NCI-H146 (cell line): ENCODE results near the gene KCNQ5.
"Not testable (repeated sequence)": the region's sequence is repeated elsewhere in the genome, so short reads cannot be mapped to it uniquely, and the experiment has no call there.

Source experiments
- DNase-seq: peaks from one replicate; lab custom pipeline; 2025; lab: John Stamatoyannopoulos, UW

KCNQ5 gene

GRCh38 chr6:72841195-72841594 is 219.3 kb downstream of the KCNQ5 start:
- no peak for DNase-seq

GRCh38 chr6:72842140-72842539 is 220.3 kb downstream of the KCNQ5 start:
- no peak for DNase-seq

GRCh38 chr6:72844614-72845013 is 222.8 kb downstream of the KCNQ5 start:
- no peak for DNase-seq

- no peak for DNase-seq
These were observed 227.5 kb downstream of the KCNQ5 start for GRCh38 chr6:72849346-72849745.

- no peak for DNase-seq
These were observed 228.2 kb downstream of the KCNQ5 start for GRCh38 chr6:72850040-72850439.

- no peak for DNase-seq
These were observed 228.6 kb downstream of the KCNQ5 start for GRCh38 chr6:72850469-72850868.

- DNase-seq, result no peak
These were observed 233.6 kb downstream of the KCNQ5 start for GRCh38 chr6:72855471-72855870.

GRCh38 chr6:72856801-72857200 is 234.9 kb downstream of the KCNQ5 start:
- DNase-seq, result no peak

- no peak for DNase-seq
These were observed 236.1 kb downstream of the KCNQ5 start for GRCh38 chr6:72857791-72858585.

GRCh38 chr6:72861059-72861458 is 239.2 kb downstream of the KCNQ5 start:
- no peak for DNase-seq

- no peak for DNase-seq
These were observed 240.1 kb downstream of the KCNQ5 start for GRCh38 chr6:72861935-72862432.

GRCh38 chr6:72863131-72863530 is 241.3 kb downstream of the KCNQ5 start:
- no peak for DNase-seq

- no peak for DNase-seq
These were observed 242.4 kb downstream of the KCNQ5 start for GRCh38 chr6:72864236-72864635.

- DNase-seq, result no peak
These were observed 242.9 kb downstream of the KCNQ5 start for GRCh38 chr6:72864799-72865198.

GRCh38 chr6:72865467-72865866 is 243.6 kb downstream of the KCNQ5 start:
- DNase-seq, result no peak

- no peak for DNase-seq
These were observed 247.8 kb downstream of the KCNQ5 start for GRCh38 chr6:72869621-72870020.

- no peak for DNase-seq
These were observed 251.6 kb downstream of the KCNQ5 start for GRCh38 chr6:72873433-72873832.

GRCh38 chr6:72876256-72876655 is 254.4 kb downstream of the KCNQ5 start:
- DNase-seq, result no peak

- no peak for DNase-seq
These were observed 264.3 kb downstream of the KCNQ5 start for GRCh38 chr6:72886170-72886569.

GRCh38 chr6:72890233-72890632 is 268.4 kb downstream of the KCNQ5 start:
- DNase-seq, result no peak

- DNase-seq, result no peak
These were observed 268.8 kb downstream of the KCNQ5 start for GRCh38 chr6:72890671-72891070.

- no peak for DNase-seq
These were observed 271.0 kb downstream of the KCNQ5 start for GRCh38 chr6:72892901-72893300.

- DNase-seq, result no peak
These were observed 272.2 kb downstream of the KCNQ5 start for GRCh38 chr6:72894091-72894490.

GRCh38 chr6:72898313-72898712 is 276.4 kb downstream of the KCNQ5 start:
- DNase-seq, result not testable (repeated sequence)
